Suprapubic skin (tissue), 3 donors: ENCODE data around the gene MAPK12.

Experiments used
- POLR2AphosphoS5 ChIP-seq, 3 donors: sonication (generic); formaldehyde crosslinking; IDR thresholded peaks; one replicate each; pipeline ENCODE4 v1.6.1; 2017; ENCODE audit warnings: antibody characterized with exemption in 3 of 3
- TF ChIP-seq, protein P1 (sequence below), 2 donors: fragments of 200-600 bp in 1 of 2; fragments of 450-650 bp in 1 of 2; sonication (generic) in 1 of 2; IDR thresholded peaks; one replicate each; pipeline ENCODE4 v1.5.1; 2016 to 2019; ENCODE audit warnings: antibody characterized with exemption in 2 of 2, mild to moderate bottlenecking in 1 of 2, moderate library complexity in 1 of 2

DNA sequence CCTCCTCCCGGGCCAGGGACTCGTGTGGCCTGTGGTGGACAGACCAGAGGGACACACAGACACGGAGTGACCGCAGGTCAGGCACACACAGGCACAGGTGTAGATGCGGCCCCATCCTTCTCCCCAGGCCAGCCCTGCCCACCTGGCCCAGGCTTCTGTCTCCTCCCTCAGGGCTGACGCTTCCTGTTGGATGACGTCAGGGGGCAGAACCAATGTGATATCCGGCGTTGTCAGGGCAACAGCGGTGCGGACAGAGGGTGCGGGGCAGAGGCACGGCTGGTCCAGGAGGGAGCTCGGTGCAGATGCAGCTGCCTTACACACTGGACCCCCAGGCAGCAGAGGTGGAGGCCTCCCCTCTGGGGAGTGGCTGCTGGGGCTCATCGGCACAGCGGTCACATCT is 13.7 kb downstream of the MAPK12 start:
- TF ChIP-seq, protein P1, sequence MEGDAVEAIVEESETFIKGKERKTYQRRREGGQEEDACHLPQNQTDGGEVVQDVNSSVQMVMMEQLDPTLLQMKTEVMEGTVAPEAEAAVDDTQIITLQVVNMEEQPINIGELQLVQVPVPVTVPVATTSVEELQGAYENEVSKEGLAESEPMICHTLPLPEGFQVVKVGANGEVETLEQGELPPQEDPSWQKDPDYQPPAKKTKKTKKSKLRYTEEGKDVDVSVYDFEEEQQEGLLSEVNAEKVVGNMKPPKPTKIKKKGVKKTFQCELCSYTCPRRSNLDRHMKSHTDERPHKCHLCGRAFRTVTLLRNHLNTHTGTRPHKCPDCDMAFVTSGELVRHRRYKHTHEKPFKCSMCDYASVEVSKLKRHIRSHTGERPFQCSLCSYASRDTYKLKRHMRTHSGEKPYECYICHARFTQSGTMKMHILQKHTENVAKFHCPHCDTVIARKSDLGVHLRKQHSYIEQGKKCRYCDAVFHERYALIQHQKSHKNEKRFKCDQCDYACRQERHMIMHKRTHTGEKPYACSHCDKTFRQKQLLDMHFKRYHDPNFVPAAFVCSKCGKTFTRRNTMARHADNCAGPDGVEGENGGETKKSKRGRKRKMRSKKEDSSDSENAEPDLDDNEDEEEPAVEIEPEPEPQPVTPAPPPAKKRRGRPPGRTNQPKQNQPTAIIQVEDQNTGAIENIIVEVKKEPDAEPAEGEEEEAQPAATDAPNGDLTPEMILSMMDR (IDR thresholded peaks at IDR 0.05) = no peak
- no peak for TF ChIP-seq POLR2AphosphoS5 (IDR thresholded peaks at IDR 0.05)
